Measurements from ENCODE around the gene IP6K1.

Gene IP6K1

DNA sequence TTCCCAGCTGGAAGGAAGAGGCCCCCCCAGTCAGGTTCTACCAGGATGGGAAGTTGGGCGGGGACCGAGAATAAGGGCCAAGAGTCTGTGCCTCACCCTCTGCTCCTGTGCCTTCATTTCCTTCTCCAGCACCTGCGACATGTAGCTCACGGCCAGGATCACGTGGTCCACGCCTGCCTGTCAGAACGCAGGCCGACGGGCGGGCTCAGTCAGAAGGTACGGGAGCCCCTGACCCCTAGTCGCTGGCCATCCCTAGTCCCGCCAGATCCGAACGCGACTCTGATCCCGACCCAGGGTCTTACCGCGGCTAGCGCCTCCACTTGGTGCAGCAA lies 63.1 kb downstream of the IP6K1 start:
- peak in 2 of 4 experiments; percentile 33 to 49 for DNase-seq

DNA sequence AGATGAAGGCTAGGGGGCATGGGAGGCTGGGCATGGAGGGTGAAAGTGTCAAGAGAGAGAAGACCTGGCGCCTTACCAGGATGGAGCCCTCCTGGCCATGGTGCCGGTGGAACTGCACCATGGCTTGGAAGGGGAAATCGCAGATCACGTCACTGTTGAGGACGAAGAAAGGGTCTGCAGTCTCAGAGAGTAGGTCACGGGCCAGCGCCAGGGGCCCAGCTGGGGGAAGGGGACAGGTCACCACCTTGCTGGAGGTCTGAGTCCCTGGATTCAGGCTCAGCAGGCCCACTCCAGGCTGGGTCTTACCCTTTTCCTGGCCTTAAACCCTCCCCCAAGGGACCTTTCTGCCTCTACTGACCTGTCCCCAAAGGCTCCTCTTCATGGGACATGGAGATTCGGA lies 63.4 kb downstream of the IP6K1 start:
- DNase-seq: no peak

DNA sequence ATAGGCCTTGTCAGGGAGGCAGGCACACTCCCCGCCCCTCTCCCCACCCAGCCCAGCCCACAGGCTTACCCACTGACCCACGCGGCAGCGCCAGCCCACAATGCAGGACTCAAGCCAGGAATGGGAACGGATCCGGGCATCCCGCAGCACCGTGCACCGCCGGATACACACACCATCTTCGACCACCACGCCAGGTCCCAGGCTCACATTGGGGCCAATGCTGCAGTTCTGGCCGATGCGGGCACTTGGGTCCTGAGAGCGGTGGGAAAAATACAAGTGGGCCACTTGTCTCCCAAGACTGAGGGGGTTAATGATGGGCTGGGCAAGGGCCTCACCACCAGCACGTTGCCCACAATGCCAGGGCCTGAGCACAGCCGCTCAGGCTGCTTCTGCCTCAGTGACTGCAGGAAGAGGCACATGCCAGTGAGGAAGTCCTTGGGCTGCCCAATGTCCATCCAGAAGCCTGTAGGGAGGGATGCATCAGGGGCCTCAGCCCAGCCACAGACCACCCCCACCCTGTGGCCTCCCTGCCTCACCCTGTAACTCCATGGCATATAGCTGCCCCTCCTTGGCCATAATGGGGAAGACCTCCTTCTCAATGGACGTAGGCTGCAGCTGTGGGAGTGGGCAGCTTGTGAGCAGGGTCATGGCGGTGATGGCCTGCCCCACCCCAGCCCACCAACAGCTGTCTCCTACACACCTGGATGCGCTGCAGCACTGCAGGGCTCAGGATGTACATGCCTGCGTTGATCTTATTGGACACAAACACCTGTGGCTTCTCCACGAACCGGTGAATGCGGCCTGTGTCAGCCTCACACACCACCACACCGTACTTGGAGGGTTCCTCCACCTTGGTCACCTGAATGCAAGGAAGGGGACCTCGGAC lies 64.2 kb downstream of the IP6K1 start:
- DNase-seq: no peak

DNA sequence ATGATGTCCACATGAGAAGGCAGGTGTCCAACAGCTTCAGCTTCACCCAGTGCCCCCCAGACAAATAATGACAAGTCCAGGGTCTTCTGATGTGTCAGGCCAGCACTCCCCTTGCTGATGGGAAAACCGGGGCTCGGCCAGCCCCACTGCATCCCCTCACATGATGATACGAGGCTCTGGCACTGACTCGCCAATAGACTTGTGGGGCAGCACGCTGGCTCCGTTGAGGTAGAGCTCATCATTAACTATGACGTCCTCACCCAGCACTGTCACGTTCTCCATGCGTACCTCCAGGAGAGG lies 64.8 kb downstream of the IP6K1 start:
- DNase-seq: no peak

DNA sequence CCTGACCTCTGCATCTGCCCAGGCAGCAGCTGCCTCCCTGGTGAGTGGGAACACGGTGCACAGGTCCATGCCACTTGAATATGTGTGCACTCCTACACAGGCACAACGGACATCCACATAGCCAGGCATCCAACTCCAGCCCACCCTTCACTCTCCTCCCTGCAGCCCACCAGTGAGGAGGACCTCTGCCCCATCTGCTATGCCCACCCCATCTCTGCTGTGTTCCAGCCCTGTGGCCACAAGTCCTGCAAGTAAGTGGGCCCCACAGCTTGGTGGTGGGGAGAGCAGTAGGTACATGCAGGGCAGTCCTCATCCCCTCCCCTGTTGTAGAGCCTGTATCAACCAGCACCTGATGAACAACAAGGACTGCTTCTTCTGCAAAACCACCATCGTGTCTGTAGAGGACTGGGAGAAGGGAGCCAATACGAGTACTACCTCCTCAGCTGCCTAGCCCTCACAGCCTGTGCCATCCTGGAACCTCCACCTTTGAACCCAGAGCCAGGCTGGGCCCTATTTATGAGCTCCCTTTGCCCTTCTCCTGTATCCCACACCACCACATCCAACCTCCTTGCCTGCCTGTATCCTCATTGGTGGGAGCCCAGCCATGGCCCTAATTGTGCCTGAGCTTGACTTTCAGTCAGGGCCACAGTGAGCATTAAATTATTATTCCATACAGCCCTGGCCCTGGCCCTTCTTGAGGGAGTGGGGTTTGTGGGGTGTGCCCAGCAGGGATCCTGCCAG lies 65.3 kb downstream of the IP6K1 start:
- DNase-seq: no peak

DNA sequence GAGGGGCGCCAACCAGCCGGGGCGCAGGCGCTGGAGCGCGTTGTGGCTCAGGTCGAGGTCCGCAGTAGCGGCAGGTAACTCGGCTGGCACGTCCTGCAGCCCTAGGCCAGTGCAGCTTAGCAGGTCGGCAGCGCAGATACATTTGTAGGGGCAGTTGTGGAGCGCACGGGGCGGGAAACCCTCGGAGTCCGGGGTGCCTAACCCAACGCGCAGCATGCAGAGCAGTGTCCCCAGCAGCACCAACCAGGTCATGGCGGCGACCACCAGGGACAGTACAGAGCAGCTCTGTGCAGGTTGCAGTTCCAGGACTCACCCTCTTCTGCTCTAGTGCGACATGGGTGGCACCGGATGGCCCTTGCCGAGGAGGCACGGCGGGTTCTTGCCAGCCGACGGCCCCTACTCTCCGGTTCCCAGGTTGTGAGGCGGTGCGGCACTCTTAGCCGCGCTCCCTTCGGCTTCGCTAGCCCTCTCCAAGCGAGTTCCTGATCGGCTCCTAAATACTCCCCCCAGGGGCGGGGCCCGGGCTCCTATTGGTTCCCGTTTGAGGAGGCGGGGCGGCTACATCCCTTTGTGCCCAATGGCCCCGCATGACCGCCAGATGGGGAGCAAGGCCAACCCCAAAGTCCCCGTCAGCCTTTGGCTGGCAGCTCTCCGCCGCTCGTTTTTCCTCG lies 67.0 kb downstream of the IP6K1 start, which contains the start of gene AMIGO3:
Gene AMIGO3 (minus strand): TSS at position 471 of the 671 bp plus-strand sequence. CDS start 219 bp downstream, at position 252.
- peak; percentile 71 to 85 (median 78) for DNase-seq

DNA sequence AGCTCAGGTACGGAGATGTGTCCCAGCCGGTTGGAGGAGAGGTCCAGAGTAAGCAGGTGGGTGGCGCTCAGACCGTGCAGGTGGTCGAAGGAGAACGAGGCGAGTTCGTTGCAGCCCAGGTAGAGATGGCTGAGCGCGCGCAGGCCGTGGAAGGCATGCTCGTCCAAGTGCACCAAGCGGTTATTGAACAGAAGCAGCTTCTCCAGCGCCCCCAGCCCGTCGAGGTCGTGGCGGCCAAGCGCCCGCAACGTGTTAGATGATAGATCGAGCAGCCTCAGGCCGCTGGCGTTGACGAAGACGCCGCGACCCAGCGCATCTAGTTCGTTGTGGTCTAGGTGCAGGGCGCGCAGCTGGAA lies 67.5 kb downstream of the IP6K1 start:
- DNase-seq: no peak

DNA sequence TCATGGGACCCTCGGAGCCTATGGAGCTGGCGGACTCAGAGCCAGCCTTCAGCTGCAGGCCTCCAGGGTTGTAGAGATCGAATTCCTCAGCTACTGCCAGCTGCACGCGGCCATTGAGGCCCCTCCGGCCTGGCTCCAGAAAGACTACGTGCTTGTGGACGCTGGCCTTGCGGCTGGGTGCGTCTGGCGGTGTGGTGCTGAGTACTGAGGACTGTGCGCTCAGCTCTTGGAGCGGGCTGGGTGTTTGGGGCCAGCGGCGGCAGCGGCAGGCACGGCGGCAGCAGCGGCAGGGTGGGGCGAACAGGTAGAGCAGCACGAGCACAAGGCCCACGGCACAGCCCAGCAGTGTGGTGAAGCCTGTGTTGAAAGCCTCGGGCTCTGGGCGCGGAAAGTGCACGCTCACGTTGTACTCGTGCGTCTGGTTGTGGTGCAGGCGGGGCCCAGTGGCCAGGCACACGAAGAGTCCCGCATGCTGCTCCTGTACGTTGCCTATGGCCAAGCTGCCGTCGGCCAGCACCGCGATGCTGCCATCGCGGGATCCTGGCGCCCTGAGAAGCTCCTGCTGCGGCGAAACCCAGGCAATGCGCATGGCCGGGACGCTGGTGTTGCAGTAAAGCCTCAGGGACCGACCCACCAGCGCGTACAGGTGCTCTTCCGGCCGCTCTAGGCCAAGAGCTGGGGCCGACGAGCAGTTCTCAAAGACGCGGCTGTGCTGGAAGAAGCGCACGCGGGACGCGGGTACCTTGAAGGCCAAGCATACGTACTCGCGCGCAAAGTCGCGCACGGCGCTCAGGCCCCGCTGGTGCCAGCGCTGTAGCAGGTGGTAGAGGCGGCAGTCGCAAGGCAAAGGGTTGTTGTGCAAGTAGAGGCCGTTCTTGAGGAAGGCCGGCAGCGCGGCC lies 68.1 kb downstream of the IP6K1 start:
- no peak for DNase-seq

DNA sequence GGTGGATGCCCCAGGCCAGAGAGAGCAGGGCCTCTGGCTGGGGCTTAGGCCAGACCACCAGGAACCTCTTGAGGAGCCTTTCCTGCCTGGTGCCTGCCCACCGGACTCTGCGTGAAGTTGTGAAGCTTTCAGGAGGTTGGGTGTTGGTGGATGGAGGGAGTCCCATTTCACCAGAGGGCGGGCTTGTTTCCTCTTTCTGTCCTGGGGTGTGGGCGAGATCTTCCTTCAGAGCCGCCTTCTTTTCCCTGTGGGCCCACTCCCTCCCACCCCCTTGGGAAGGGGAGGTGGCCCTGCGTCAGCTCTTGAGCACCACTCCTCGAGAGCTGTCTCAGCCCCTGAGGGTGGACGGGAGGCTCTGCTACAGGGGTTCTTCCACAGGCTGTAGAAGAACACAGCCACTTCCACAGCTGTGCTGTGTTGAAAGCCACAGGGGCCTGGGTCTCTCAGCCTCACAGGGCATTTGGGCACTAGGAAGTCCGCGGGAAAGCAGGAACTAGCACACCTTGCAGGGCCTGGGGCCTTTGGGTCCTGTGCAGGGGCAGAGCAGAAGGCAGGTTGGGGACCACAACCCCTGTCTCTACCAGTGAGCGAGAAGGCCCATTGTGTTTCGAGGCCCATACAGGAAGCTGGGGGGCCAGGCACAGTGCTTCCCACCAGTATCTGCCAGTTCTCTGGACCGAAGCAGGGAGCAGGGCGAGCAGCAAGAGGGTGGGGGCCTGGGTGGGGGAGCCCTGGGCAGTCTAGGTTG lies 69.0 kb downstream of the IP6K1 start:
- DNase-seq: no peak

DNA sequence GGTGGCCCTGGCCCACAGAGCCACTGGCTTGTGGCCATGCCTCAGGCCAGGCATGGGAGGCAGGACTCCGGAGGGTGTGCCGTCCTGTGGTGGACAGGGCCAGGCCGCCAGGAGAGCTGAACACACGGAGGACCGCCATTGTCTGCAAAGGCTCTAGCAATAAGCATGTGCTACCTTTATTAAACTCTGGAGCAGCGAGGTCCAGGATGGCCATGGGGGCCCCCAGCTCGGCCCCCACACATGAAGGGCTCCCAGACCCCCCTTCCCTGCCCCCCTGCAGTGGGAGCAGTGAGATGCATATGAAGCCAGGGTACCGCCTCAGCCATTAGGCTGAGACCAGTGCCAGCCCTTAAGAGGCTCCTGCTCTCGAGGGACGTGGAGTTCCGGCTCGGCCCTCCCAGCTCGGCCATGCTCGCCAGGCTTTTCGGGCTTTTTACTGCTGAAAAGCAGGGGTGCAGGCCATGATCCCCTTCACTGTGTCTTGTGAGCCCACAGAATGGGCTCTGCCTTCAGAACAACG lies 69.6 kb downstream of the IP6K1 start:
- no peak for DNase-seq

DNA sequence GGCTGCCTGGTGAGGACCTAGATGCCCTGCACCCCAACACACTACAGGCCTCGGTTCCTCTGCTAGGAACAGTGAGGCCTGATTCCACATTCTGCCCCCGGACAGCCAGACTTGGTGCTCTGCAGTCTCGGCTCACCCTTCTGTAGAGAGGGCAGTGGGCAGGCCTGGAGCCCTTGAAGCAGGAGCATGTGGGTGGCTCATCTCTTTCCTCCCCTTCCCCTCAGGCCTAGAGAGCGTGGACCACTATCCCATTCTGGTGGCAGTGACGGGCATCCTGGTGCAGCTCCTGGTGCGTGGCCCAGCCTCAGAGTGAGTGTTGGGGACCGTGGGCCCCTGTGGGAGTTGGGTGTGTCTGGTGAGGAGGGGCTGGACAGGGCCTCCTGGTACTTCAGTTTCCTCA lies 70.2 kb downstream of the IP6K1 start:
- DNase-seq: no peak

DNA sequence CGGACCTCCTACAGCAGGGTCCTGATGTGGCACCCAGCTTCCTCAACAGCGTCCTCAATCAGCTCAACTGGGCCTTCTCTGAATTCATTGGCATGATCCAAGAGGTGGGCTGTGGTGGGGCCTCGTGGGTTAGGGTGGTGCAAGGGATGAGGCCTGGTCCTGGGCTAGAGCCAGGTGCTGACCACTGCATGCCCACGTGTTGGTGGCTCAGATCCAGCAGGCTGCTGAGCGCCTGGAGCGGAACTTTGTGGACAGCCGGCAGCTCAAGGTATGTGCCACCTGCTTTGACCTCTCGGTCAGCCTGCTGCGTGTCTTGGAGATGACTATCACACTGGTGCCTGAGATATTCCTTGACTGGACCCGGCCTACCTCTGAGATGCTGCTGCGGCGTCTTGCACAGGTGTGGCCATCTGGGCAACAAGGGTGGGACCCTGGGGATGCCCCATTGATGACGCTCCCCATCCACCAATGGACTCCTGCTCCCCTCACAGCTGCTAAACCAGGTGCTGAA lies 70.7 kb downstream of the IP6K1 start:
- DNase-seq: no peak

DNA sequence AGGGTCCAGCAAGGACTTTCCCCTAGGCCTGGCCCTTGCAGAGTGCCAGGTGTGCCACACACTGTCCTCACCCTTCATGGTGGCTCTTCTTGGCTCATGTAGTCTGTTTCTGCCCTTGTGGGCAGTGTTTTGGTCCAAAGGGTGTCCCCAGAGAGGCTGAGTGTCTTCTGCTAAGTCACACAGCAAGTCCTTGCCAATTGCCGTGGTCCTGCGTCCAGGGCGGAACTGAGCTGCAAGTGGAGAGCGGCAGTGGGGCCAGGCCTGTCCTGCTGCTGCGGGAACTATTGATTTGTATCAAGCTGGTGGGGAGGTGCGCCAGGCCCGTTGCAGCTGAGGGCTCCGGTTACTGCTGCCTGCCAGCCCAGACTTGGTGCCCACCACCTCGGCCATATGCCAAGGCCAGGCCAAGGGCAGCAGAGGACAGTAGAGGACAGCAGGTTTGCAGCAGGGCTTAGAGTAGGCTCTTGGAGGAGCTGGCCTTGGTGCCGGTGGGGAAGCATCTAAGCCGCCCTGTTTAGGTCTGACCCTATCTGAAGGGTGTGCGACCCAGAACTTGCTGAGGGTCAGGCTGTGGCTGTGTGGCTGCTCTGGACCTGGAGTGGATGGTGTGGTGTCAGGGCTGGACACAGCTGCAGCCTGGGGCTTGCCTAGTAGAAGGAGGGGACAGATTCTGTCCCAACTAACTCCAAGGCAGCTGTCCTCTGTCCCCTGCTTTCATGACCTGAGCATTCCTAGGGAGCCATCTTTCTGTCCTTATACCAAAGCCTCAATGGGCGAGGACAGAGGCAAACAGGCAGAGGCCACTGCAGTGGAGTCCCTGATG lies 71.4 kb downstream of the IP6K1 start:
- no peak for DNase-seq

DNA sequence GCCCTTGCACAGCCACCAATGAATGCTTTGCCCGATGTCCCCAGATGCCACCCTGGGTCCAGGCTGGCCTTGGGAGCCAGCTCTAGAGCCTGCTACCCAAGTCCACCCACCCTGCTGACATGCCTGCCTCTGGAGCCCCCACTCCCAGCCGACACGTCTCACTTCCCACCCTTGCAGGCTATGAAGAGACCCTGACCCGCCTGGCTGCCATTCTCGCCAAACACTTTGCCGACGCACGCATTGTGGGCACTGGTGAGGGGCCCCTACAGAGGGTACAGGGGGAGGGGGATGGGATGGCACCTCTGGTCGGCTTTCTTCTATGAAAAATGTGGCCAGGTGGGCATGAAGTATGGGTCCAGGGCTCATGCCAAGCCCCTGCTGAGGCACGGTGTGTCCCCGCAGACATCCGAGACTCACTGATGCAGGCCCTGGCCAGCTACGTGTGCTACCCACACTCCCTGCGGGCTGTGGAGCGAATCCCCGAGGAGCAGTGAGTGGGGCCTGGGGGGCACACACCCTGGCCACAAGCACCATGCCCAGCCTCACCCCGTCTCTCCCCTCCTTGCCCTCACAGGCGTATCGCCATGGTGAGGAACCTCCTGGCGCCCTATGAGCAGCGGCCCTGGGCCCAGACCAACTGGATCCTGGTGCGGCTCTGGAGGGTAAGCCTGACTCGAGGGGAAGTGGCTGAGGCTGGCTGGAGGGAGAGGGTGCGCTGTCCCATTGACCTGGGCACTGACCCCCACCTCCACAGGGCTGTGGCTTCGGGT lies 72.8 kb downstream of the IP6K1 start:
- no peak for DNase-seq

DNA sequence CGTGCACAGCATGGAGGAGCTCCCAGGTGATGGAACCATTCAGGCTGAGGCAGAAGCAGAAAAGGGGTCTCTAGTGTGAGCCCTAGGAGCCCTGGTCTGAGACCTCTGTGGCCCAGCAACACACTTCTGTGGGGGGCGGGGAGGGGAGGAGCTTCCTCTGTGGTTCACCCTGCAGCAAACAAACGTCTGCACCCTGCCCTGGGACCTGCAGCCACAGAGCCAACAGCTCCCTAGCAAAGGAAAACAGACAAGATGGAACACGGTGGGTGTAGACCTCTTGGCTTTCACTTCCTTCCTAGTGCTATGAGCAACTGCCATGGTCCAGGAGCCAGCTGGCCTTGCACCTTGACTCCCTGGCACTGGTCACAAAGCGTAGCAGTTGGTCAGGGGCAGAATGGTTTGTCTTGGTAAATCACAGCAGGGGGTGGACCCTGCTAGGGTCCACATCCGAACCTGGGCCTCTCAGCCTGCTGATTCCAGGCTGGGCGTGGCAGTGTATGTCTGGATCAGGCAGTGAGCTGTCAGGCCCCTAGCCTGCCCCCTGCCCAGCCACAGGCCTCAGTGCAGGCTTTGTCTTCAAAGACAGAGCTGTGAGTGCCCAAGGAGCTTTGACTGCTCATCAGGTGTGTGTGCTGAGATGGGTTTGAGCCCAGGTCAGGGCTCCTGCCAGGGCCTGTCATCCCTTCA lies 73.6 kb downstream of the IP6K1 start:
- no peak for DNase-seq

DNA sequence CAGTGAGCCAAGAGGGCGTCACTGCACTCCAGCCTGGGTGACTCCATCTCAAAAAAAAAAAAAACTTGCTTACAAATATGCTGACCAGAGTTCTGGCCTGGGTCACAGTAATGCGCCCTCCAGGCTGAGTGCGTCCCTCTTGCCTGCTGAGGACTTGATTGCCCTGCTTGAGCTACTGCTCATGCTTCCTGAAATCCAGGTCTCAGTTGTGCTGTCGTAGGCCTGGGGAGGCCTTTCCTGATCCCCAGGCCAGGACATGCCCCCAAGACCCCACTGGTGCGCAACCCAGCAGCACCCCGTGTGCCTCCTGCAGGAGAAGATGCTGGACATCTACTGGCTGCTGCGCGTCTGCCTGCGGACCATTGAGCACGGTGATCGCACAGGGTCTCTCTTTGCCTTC lies 74.2 kb downstream of the IP6K1 start:
- DNase-seq: no peak

DNA sequence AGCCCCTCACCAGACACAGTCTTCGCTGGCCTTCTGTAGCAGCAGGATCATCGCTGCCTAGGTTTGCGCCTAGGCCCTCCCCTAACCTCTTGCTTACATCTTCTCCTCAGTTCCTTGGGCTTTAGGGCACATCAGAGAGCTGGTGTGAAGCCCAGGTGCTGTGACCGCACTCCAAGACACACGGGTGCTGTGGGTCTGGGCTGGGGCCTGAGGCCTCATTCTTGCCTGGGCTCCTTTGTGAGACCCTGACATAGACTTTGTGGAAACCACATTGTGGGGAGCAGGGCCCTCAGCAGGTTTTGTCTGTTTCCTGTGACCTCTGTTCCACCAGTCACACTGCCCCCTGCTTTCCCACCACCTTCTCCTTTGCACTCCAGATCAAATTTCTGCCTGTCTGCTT lies 74.9 kb downstream of the IP6K1 start:
- DNase-seq: no peak

DNA sequence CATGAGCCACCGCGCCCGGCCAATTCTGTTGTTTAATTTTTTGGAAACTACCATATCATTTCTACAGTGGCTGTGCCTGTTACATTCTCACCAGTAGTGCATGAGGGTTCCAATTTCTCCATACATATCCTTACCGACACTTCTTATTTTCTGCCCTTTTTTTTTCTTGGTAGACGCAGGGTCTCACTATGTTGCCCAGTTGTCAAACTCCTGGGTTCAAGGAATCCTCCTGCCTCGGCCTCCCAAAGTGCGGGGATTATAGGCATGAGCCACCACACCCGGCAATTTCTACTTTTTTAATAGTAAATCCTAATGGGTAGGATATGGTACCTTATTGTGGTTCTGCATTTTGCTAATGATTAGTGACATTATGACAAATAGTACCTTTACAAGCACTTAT lies 76.5 kb downstream of the IP6K1 start:
- no peak for DNase-seq

DNA sequence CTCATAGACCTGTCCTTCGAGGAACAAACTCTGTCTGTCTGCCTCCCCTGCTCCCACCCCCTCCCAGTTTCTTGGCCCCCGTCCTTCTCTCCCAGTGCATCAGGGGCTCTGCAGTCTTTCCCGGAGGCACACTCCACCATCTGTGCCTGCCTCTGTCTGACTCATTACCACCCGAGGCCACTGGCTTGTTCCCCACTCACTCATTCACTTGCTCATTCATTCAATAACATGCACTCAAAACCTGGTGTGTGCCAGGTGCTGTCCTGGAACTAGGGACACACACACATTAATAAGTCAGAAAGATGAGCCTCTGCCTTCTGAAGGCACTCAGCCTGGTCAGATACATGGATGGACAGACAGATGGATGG lies 79.2 kb downstream of the IP6K1 start:
- no peak for DNase-seq
